DMS53 treated with DMSO at 0.1 percent for 48 hours (cell line): ENCODE results near the gene LNPEP.

Source experiments
- DNase-seq: peaks from one replicate; lab custom pipeline; 2025; ENCODE audit not compliant: unreplicated experiment; lab: John Stamatoyannopoulos, UW

Gene LNPEP

DNA sequence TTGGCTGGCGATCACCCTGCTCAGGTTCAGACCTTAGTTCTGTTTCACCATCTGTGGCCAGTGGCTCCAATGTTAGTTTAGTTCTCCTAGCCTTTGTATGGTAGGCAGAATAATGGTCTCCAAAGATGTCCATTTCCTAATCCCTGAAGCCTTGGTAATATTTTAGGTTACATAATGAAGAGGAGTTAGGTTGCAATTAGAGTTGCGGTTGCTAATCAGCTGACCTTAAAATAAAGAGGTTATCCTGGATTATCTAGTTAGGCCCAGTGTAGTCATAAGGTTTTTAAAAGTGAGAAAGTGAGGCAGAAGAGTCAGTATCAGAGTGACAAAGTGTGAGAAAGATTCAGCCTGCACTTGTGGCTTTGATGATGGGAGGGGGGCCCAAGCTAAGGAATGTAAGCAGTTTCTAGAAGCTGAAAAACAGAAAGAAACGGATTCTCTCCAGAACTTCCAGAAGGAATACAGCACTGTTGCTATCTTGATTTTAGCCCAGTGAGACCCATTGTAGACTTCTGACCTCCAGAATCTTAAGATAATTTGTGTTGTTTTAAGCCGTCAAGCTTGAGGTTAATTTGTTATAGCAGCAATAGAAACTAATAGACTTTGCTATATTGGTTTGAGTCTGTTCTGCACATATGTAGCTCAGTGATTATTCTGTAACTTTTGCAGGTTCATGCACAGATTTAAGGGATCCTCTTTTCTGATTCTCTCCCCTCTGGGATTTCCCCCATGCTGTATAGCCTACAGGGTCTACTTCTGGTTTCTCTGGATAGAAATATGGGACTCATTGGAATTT, 21.6 kb downstream of the LNPEP start:
- DNase-seq = no peak

DNA sequence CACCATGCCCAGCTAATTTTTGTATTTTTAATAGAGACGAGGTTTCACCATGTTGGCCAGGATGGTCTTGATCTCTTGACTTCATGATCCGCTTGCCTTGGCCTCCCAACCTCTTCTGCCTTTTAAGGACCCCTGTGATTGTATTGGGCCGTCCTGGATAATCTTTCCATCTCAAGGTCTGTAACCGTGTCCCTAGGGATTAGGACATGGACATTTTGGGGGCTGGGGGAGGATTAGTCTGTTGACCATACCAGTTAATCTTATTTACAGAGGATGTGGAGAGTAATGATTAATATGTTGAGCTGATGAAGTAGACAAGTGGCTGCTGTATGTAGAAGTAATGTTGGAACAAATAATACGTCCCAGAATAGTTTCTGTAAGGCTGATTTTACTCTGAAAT, 23.1 kb downstream of the LNPEP start:
- no peak for DNase-seq

DNA sequence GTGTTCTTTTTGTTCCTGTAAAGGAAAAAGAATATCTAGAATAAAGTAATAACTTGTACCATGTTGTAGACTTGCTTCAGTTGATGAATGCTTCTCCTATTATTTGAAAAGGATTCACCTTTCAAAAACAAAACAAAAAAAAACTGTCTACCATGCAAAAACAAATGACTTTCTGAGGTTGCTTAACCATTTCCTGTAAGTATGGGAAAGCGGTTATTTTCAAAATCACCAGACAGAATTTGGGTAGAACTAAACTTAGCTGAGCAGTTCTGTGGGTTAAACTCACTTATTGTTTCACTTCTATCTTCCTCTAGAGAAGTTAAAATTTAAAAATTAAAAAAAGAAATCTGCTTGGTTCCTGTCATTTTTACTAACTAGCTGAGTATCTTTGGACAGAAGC, 25.2 kb downstream of the LNPEP start:
- no peak for DNase-seq

DNA sequence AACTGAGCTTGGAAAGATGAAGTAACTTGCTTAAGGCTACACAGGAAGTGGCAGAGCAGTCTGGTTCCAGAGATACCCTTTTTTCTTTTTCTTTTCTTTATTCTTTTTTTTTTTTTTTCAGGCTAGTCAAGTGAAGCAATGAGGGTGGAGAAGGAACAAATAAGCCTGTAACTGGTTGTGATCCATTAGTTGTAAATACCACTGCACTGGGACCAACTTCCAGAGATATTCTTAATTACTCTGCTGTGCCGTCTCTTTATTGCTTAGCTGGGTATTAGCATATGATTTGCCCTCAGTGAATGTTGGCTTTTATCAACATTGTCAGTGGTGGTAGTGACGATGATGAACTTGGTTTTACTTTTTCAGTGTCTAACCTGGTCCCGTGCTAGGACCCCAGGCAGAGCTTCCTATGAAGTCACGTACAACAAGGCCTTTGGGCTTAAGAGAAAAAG, 26.7 kb downstream of the LNPEP start:
- DNase-seq = no peak

DNA sequence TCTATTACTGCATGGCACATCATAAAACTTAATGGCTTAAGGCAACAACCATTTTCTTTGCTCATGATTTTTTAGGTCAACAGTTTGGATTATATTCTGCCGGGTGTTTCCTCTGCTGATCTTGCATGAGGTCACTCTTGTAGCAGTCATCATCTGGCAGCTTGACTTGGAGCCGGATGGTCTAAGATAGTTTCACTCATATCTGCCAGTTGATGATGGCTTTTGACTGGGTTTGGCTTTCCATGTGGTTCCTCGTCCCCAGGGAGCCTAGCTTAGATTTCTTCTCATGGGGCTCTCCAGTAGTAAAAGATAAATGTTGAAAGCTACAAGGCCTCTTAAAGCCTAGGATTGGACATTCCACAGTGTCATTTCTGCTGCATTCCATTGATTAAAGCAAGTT, 27.4 kb downstream of the LNPEP start:
- DNase-seq = no peak

DNA sequence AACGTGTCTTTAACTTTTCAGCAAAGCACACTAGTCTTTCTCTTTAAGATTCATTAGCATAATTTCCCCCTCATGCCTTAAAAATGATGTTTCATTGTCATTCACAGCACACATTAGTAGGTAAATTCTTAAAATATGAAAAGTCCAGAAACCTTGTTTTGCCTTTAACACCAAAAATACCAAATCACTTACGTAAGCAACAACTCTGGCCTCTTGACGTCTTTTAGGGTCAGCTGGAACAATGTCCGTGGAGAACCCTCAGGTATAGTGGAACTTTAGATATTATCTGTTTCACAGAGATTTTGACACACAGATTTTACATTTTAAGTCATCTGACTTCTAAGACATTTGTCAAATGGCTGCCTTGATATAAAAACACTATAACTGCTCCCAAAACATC, 30.9 kb downstream of the LNPEP start:
- DNase-seq = no peak

DNA sequence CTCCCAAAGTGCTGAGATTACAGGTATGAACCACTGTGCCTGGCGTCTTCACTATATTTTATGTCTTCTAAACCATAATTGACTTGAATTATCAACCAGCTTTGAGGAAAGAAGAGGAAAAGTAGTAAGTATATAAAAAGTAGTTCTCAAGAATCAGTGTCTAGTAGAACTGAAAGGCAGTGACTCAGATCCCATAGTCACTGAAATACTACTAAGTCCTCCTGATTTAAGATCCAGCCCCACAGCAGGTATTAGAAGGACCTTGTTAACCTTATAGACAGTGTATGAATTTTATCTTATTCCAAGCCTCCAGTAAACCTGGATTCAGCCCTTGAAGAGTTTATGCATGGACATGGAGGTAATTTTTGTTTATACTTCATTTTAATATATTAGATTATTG, 31.5 kb downstream of the LNPEP start:
- DNase-seq = no peak

DNA sequence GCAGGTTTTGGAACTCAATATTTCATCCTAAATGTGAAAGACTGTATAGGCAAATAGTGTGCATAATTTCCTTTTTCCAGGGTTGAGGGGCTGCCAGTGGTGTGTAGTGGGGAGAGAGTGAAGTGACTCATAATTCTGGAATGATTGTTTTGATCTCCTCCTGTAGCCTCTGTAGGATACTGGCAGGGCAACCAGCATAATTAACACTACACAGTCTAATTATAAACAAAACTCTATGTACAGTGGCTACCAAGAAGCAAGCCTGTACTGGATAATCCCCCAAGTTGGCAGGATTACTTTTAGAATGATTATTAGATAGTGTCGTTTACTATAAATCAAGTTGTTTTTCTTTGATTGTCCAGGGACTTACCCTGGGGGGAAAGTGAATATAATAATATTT, 32.2 kb downstream of the LNPEP start:
- DNase-seq = peak; percentile 11

DNA sequence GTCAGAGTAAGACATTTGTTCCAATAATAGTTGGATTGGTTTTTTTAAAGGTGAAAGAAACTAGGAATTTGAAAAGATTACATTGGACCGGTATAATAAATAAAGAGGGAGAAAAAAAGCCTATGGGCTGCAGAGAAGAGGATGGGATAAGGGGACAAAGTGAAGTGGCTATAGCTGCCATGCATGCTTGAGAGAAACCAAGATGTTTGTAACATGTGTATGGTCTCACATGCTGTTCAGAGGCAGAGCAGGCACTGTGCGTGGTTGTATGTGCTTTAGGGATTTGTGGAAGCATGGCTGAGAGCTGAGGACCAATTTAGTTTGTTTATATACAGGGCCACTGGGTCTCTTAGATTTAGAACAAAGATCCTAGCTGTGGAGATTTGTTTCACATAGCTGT, 32.7 kb downstream of the LNPEP start:
- no peak for DNase-seq

DNA sequence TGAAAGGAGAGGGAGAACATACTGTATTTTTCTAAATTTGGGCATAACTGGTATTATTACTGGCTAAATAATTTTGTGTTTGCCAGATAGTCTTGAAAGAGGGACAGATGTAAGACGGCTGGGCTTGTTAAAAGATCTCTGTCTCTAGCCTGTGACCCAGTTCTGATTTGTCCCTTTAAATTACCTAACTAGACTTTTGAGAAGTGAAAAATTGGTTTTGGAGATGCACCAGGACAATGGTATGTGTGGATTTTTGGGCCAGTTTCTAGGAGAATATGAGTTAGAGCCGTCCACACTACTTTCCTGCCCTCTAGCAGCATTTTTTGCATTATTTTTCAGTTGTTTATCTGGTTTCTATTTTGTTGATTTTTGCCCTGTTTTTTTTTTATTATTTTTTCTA, 33.5 kb downstream of the LNPEP start:
- no peak for DNase-seq

DNA sequence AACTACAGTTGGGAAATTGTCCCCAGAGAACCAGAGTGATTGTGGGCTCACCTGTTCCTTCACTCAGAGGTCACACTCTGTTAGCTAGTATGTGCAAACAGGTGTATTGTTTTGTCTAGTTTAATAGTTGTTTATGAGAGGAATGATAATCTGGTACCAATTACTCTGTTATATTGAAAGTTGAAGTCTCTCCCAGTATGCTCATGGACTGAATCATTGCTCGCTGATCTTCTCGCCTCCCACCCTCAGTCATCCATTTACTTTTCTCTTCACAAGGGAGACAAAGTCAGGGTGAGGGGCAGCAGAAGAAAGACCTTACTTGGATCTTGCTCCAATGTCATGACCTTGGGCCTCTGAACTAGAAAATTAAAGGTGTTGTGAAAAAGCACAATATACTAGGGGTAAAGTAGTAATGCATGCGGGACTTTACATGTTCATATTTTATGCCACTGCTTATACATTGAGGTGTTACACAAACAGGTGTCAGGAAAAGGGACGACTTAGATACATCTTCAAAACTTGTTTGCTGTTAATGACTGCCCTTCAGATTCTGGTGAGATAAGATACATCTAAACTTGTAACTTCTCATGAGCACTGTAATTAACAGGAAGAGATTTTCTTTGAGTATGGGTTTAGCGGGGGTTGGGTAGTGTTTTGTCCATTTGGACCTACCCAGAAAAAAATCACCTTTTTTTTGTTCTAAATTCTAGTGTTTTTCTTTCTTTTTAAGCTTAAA, 36.9 kb downstream of the LNPEP start:
- no peak for DNase-seq

DNA sequence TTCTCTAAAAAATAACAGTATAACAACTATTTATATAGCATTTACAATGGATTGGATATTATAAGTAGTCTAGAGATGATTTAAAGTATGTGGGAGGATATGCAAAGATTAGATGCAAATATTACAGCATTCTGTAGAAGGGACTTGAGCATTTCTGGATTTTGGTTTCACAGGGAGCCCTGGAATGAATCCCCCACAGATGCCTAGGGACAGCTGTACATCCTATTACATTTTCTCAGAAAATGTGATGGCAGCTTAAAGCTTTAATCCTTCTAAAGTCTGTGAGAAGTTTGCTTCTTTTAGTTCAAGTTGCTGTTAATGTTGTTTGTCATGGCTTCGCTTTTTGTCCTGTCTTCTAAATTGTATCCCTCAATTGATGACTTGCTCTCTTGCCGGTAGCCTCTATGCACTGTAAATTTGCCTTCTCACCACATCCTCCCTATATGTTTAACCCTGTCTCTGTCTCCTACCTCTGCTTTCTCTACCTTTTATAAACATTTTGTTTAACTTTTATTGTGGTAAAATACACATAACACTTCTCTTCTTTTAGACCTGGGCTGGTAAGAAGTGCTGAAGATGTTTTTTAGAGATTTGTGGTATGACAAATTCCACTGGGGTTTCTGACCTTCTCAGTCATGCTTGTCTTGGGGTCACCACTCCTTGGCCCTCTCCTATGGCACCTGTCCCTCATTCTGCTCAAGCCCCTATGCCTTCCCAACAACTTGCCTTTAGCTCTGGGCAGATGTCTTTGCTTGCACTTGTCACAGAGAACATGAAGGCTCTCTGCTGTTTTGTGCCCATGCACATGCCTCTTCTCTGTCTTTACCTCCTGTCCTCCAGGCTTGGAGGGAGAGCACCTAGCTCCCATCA, 37.9 kb downstream of the LNPEP start:
- DNase-seq = no peak

DNA sequence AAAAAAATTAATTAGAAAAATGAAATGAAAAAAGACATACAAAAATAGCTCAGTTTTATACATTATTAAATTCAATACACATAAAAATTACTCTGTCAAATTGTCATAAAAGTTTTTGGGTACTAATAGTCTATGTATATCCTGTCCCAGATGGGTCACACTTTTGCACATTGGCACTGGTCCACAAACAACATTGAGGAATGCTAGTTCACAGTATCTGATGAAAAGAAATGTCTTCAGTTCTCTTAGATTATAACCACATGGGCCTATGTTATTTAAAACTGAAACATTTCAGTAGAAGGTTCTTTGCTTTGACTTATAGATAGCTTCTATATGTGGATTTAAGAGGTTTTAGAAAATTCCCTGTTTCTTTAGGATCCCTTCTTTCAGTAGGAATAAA, 39.8 kb downstream of the LNPEP start:
- no peak for DNase-seq

DNA sequence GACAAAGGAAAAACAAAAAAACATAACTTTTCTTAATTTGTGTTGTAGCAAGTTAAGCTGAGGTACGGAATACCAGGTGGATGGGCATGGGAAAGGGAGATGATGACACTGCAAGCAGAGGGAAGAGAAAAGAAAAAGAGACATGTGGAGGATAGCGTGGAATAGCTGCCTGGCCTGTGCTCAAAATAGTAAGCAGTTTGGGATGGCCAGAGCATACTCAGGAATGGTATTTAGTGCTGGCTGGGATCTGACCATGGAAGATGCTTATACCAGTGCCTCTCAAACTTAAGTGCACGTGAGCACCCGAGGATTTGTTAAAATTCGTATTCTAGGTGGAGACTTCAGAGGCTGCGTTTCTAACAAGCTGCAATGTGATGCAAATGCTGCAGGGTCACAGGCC, 41.3 kb downstream of the LNPEP start:
- DNase-seq = no peak

DNA sequence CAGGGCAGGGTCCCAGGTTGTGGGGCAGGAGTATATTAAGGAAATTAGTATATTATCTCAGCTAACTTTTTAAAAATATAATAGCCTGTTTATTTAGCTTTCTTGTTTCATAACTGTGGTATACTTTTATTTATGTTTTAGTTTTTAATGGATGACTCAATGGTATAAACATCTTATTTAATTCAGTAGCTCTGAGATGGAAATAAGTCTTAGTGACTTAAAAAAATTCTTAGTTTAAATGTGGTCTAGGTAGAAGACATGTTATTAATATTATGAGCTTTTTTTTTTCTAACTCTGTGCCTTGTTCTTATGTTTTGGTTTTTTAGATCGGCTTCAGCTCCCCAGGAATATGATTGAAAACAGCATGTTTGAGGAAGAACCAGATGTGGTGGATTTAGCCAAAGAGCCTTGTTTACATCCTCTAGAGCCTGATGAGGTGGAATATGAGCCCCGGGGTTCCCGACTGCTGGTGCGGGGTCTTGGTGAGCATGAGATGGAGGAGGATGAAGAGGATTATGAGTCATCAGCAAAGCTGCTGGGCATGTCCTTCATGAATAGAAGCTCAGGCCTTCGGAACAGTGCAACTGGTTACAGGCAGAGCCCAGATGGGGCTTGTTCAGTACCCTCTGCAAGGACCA, 43.1 kb downstream of the LNPEP start:
- no peak for DNase-seq

DNA sequence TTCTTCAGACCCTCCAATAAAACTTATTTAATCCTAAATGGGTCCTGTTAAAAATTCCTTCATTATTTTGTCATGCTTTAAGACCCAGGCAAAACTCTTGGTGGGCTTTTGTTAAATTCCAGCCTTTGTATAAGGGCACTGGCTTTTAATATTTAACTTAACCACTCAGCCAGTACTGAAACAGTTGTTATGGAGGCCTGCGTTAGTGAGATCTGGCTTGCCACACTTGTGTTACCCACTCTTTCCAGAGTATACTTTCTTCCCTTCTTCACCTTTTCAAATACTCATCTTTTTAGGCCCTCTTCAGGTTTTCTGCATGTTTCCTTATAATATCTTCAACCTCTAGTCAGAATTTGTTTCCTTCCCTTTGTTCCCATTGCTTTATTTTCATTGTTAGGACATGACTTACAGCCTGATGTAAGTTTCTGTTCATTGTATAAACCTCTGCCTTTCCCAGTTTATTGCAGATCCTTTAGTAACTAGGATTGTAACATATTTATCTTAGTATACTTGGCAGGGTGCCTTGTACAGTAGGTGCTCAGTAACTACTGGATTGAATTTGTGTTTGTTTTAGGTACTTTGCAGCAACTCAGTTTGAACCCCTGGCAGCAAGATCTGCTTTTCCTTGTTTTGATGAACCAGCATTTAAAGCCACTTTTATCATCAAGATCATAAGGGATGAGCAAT, 48.8 kb downstream of the LNPEP start:
- no peak for DNase-seq

DNA sequence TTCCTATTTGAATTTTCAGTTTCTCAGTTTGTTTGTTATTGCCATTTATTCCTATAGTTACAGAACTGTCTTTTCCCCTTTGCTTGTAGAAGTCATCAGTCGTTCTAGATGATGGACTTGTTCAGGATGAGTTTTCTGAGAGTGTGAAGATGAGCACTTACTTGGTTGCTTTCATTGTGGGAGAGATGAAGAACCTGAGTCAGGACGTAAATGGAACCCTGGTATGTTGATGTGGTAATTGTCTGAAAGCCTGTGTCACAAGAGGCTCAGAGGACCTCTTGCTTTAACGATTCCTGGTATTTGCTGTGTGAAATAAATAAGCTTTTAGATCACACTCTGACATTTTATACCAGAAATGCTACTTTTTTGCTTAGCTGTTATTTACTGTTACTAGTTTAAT, 50.6 kb downstream of the LNPEP start:
- DNase-seq = no peak

DNA sequence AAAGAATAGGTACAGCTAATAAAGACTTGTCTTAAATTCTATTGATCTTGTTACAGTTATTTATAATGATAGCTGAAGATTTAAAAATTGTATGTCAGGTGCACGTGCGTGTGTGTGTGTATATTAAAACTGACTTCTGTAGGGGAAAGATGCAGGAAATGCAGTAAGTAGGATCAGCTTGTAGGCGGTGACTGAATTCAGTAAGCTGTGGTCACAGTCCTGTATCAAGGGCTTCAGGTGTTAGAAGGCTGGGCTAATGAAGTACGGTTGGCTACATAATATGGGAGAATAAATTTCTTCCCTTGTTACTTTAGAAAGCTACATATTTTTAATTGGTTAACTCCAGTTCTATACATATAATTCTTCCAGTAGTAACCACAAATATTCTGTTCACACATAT, 54.2 kb downstream of the LNPEP start:
- DNase-seq = no peak

DNA sequence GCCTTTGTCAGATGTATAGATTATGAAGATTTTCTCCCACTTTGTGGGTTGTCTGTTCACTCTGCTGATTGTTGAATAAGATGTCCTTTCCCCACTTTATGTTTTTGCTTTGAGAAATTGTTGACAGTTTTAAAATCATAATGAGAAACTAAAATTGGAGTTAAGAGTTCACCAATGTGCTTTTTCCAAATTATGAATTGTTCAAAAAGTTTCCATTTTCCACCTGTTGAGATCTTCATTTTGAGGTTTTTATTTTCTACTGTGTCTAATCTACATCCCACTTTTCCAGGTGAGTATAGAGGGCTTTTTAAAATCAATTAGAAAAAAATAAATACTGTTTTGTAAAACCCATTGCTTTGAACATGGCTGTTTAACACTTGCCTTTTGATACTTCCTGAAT, 55.8 kb downstream of the LNPEP start:
- no peak for DNase-seq

DNA sequence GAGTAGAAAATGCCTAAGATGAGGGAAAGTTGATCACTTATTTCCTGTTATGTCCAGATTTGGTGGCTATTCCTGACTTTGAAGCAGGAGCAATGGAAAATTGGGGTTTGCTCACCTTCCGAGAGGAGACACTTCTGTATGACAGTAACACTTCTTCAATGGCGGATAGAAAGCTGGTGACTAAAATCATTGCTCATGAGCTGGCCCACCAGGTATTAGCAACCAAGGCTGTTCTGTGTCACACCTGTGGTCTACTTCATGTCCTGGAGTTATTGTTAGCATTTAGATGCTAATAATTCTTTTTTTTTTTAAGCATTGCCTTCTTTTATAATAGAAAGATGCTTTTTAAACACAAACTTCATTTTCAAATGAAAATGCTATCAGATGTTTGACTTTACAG, 57.9 kb downstream of the LNPEP start:
- DNase-seq = no peak

DNA sequence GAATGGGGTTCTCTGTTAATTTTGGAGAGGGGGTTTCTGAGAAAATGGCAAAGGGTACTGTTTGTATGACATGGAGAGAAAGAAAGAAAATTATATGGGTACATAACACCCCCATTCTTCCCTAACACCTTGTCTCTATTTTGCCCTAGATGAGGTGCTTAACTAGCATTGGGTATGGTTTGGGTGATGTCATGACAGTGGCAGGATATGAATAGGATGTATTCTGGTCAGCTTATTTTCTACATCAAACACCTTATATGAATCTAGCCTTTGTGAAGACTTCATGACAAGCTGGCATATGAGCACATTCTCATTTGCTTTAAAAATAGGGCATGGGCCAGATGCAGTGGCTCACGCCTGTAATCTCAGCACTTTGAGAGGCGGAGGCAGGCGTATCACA, 58.6 kb downstream of the LNPEP start:
- DNase-seq = no peak
